ENCODE measurements around the gene BTLA.
"Not testable (repeated sequence)": the region's sequence is repeated elsewhere in the genome, so short reads cannot be mapped to it uniquely, and the experiment has no call there.

The BTLA gene

DNA sequence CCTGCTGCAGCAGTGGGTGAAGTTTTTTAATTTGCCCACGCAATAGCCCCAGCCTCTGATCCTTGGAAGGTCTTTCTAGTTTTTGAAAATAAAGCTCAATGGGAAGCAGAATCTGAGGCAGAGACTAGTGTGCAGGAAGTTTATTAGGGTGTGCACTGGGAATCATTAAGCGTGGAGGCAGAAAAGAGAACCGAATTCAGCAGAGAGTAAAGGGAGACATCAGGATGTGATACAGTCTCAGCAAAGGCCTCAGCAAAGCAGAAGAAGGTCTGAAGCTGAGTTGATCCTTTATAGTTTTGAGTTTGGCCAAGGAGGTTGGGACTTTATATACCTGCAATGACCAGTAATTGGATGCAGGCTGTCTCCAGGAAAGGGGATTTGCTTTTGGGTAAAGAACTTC, 4.9 kb upstream of the BTLA start:
- TF ChIP-seq, protein P1, sequence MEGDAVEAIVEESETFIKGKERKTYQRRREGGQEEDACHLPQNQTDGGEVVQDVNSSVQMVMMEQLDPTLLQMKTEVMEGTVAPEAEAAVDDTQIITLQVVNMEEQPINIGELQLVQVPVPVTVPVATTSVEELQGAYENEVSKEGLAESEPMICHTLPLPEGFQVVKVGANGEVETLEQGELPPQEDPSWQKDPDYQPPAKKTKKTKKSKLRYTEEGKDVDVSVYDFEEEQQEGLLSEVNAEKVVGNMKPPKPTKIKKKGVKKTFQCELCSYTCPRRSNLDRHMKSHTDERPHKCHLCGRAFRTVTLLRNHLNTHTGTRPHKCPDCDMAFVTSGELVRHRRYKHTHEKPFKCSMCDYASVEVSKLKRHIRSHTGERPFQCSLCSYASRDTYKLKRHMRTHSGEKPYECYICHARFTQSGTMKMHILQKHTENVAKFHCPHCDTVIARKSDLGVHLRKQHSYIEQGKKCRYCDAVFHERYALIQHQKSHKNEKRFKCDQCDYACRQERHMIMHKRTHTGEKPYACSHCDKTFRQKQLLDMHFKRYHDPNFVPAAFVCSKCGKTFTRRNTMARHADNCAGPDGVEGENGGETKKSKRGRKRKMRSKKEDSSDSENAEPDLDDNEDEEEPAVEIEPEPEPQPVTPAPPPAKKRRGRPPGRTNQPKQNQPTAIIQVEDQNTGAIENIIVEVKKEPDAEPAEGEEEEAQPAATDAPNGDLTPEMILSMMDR (IDR thresholded peaks at IDR 0.05; ENCODE audit: low read depth, low read length) = no peak
- H3K4me3 ChIP-seq (ENCODE audit: low read depth, low read length) = no peak overlapping the region
- no peak for DNase-seq (ENCODE audit: low read depth, low spot score)
- in situ Hi-C loops (cut with HindIII; ENCODE audit: low sequenced_read_pairs) = no loop called here

DNA sequence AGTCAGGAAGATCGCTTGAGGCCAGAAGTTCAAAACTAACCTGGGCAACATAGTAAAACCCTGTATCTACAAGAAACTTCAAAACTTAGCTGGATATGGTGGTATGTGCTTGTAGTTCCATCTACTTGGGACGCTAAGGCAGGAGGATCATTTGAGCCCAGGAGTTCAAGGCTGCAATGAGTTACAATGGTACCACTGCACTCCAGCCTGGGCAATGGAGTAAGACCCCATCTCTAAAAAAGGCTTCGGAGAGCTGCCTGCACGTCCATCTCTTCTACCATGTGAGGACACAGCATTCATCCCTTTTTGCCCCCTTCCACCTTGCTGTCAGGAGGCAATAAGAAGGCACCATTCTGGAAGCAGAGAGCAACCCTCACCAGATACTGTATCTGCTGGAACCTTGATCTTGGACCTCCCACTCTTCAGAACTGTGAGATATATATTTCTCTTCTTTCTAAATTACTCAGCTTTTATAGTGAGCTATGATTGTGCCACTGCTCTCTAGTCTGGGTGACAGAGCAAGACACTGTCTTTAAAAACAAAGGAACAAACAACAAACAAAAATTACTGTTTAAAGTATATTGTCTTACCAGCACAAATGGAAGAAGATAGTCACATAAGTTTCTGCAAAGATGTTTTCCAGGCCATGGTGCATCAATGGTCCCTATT, 4.2 kb upstream of the BTLA start:
- in situ Hi-C loops (cut with HindIII; ENCODE audit: low sequenced_read_pairs) = no loop called here
- H3K4me3 ChIP-seq (ENCODE audit: low read depth, low read length) = no peak overlapping the region
- TF ChIP-seq, protein P1 (IDR thresholded peaks at IDR 0.05; ENCODE audit: low read depth, low read length) = no peak
- no peak for DNase-seq (ENCODE audit: low read depth, low spot score)

DNA sequence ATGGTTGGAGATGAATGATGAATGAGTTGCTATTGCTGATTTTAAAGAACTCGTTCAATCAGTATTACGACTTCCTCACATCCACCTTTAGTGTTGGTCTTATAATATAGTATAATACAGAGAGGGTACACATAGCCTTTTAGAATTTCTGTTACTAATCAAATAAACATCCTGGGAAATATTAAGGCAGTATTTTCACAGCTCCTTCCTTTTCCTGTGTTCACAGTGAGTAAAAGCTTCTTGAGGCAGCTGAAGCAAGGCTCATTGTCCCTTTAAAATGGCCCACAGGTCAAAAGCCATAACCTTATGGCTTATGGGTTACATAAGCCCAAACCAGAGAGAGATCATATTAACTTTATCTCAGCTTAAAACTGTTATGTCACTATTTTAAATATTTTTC, 1.3 kb upstream of the BTLA start:
- in situ Hi-C loops (cut with HindIII; ENCODE audit: low sequenced_read_pairs) = no loop called here
- TF ChIP-seq, protein P1 (IDR thresholded peaks at IDR 0.05; ENCODE audit: low read depth, low read length) = no peak
- no peak overlapping the region for H3K4me3 ChIP-seq (ENCODE audit: low read depth, low read length)
- no peak for DNase-seq (ENCODE audit: low read depth, low spot score)

DNA sequence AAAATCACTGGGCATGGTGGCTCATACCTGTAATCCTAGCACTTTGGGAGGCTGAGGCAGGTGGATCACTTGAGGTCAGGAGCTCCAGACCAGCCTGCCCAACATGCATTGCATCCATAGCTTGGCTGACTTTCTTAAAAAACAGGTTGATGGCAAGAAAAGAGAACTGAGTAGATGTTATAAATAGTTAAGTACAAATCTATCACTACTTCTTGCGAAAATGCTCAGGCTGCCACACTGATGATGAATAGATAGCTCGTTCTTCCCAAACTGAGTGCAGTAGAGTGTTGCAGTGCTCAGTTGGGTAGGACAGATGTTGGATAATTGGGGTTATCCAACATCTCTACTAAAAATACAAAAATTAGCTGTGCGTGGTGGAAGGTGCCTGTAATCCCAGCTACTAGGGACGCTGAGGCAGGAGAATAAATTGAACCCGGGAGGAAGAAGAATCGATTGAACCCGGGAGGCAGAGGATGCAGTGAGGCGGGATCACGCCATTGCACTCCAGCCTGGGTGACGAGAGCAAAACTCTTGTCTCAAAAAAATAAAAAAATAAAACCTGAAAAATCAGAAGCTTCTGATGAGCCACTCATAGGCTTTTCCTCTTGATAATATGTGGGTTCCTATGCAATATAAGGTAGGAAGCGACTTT, 1.2 kb downstream of the BTLA start:
- in situ Hi-C loops (cut with HindIII; ENCODE audit: low sequenced_read_pairs) = no loop called here
- H3K4me3 ChIP-seq (ENCODE audit: low read depth, low read length) = no peak overlapping the region
- TF ChIP-seq, protein P1 (IDR thresholded peaks at IDR 0.05; ENCODE audit: low read depth, low read length) = no peak
- DNase-seq (ENCODE audit: low read depth, low spot score) = no peak

DNA sequence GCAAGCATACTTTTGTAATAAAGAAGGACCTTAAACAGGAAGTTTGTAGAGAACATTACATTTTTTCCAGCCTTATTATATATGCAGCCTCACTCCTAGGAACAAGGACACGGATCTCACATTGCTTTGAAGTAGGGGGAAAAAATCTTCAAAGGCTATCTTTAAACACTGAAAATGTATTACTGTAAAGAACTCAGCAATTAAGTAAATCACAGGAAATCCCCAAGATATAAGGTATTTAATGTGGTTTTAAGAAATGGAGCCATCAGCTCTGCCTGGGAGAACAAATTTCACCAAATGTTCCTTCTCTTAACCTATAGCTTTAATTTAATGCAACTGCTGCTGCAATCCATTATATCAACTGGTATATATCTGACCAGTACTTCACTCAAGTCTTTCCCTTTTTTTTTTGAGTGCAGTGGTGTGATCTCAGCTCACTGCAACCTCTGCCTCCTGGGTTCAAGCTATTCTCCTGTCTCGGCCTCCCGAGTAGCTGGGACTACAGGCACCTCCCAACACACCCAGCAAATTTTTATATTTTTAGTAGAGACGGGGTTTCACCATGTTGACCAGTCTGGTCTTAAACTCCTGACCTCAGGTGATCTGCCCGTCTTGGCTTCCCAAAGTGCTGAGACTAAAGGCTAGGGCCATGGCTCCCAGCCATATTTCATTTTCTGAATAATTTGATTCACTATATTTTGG, 2.8 kb downstream of the BTLA start:
- H3K4me3 ChIP-seq (ENCODE audit: low read depth, low read length) = no peak overlapping the region
- TF ChIP-seq, protein P1 (IDR thresholded peaks at IDR 0.05; ENCODE audit: low read depth, low read length) = no peak
- DNase-seq (ENCODE audit: low read depth, low spot score) = no peak
- in situ Hi-C loops (cut with HindIII; ENCODE audit: low sequenced_read_pairs) = no loop called here

DNA sequence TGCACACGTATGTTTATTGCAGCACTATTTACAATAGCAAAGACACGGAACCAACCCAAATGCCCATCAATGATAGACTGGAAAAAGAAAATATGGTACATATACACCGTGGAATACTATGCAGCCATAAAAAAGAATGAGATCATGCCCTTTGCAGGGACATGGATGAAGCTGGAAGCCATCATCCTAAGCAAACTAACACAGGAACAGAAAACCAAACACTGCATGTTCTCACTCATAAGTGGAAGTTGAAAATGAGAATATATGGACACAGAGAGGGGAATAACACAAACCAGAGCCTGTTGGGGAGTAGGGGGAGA, 4.9 kb downstream of the BTLA start:
- H3K4me3 ChIP-seq (ENCODE audit: low read depth, low read length); DNase-seq (ENCODE audit: low read depth, low spot score); in situ Hi-C loops (cut with HindIII; ENCODE audit: low sequenced_read_pairs): not testable (repeated sequence)

DNA sequence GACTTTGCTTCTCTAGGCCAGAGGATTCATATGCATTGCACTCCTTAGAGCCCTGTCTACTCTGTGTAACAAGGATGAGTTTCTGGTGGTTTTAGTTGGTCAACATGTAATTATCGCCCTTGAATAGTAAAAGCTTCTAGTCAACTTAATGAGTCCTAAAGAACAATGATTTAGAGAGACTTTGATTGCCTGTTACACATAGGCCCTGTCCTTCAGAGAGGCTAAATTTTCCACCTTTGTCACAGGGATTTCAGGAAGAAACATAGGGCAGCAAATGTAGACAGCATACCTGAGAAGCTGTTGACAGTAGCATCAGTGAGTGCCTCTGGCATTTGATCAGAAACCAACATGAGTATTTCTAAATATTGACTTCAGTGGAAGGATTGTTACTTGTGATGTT, 7.1 kb downstream of the BTLA start:
- DNase-seq (ENCODE audit: low read depth, low spot score) = no peak
- TF ChIP-seq, protein P1 (IDR thresholded peaks at IDR 0.05; ENCODE audit: low read depth, low read length) = no peak
- in situ Hi-C loops (cut with HindIII; ENCODE audit: low sequenced_read_pairs) = no loop called here
- no peak overlapping the region for H3K4me3 ChIP-seq (ENCODE audit: low read depth, low read length)
